SK-N-SH treated with all-trans-retinoic acid at 6 μM for 48 hours (cell line): ENCODE data around the gene MTCL3.
A peak's percentile ranks its signal among the peaks of the same experiment; 100 is the strongest.

Experiments used
- ATAC-seq: fragments of 200-7000 bp; cut with Tn5 transposase; 3 replicates; pipeline ENCODE4 v1.9.1; 2020; ENCODE audit warnings: mild to moderate bottlenecking, moderate library complexity
- ARNTL ChIP-seq: fragments of 450-650 bp; formaldehyde crosslinking; IDR thresholded peaks from 2 replicates; pipeline ENCODE4 v1.5.0; 2020; ENCODE audit warnings: low read depth, mild to moderate bottlenecking, moderate library complexity, borderline replicate concordance
- BACH2 ChIP-seq: fragments of 250-450 bp; sonication (Bioruptor Pico); IDR thresholded peaks from 2 replicates; pipeline ENCODE4 v1.9.0; 2021; ENCODE audit warnings: mild to moderate bottlenecking, borderline replicate concordance
- CSDC2 ChIP-seq: fragments of 250-450 bp; sonication (Bioruptor Pico); IDR thresholded peaks from 2 replicates; pipeline ENCODE4 v1.5.0; 2020; ENCODE audit warnings: mild to moderate bottlenecking, moderate library complexity
- ESRRG ChIP-seq: fragments of 250-450 bp; sonication (Bioruptor Pico); IDR thresholded peaks from 2 replicates; pipeline ENCODE4 v1.6.1; 2021; ENCODE audit warnings: mild to moderate bottlenecking
- GLIS3 ChIP-seq: fragments of 250-450 bp; sonication (Bioruptor Pico); IDR thresholded peaks from 2 replicates; pipeline ENCODE4 v1.5.0; 2020; ENCODE audit warnings: mild to moderate bottlenecking, moderate library complexity
- ISL1 ChIP-seq: fragments of 250-450 bp; sonication (Bioruptor Pico); IDR thresholded peaks from 2 replicates; pipeline ENCODE4 v2.1.2; 2022; ENCODE audit warnings: mild to moderate bottlenecking, moderate library complexity
- OSR1 ChIP-seq: fragments of 250-450 bp; sonication (Bioruptor Pico); IDR thresholded peaks from 2 replicates; pipeline ENCODE4 v1.8.0; 2022; ENCODE audit warnings: moderate library complexity, mild to moderate bottlenecking, inconsistent platforms
- PPARA ChIP-seq: fragments of 250-450 bp; sonication (Bioruptor Pico); IDR thresholded peaks from 2 replicates; pipeline ENCODE4 v1.5.0; 2020; ENCODE audit warnings: mild to moderate bottlenecking, borderline replicate concordance
- RARB ChIP-seq: fragments of 250-450 bp; sonication (Bioruptor Pico); IDR thresholded peaks from 2 replicates; pipeline ENCODE4 v1.8.0; 2021; ENCODE audit warnings: mild to moderate bottlenecking, moderate library complexity
- SNAI2 ChIP-seq: fragments of 250-450 bp; sonication (Bioruptor Pico); IDR thresholded peaks from 2 replicates; pipeline ENCODE4 v1.5.0; 2020; ENCODE audit warnings: mild to moderate bottlenecking, moderate library complexity
- TCF4 ChIP-seq: fragments of 250-450 bp; sonication (Bioruptor Pico); IDR thresholded peaks from 2 replicates; pipeline ENCODE4 v1.8.0; 2021; ENCODE audit warnings: mild to moderate bottlenecking, moderate library complexity, borderline replicate concordance
- ZFP3 ChIP-seq: fragments of 250-450 bp; sonication (Bioruptor Pico); IDR thresholded peaks from 2 replicates; pipeline ENCODE4 v1.5.0; 2020; ENCODE audit warnings: mild to moderate bottlenecking, moderate library complexity
- ZNF565 ChIP-seq: fragments of 450-650 bp; formaldehyde crosslinking; conservative IDR thresholded peaks from 2 replicates; pipeline ENCODE4 v1.5.0; 2020; ENCODE audit warnings: low read depth, mild to moderate bottlenecking, moderate library complexity
- ZNF70 ChIP-seq: fragments of 450-650 bp; formaldehyde crosslinking; IDR thresholded peaks from 2 replicates; pipeline ENCODE4 v1.5.0; 2020; ENCODE audit warnings: mild to moderate bottlenecking, moderate library complexity
- ZNF8 ChIP-seq: fragments of 450-650 bp; formaldehyde crosslinking; IDR thresholded peaks from 2 replicates; pipeline ENCODE4 v1.5.0; 2020; ENCODE audit warnings: mild to moderate bottlenecking, moderate library complexity
- TF ChIP-seq, protein P1 (sequence below): fragments of 250-450 bp; sonication (Bioruptor Pico); IDR thresholded peaks from 2 replicates; pipeline ENCODE4 v1.8.0; 2021; ENCODE audit warnings: low read depth, mild to moderate bottlenecking, moderate library complexity, borderline replicate concordance
- TF ChIP-seq, protein P2 (sequence below): fragments of 250-450 bp; sonication (Bioruptor Pico); IDR thresholded peaks from 2 replicates; pipeline ENCODE4 v1.5.1; 2021; ENCODE audit warnings: mild to moderate bottlenecking, moderate library complexity
- TF ChIP-seq, protein P3 (sequence below): fragments of 250-450 bp; sonication (Bioruptor Pico); IDR thresholded peaks from 2 replicates; pipeline ENCODE4 v1.8.0; 2020; ENCODE audit warnings: mild to moderate bottlenecking, moderate library complexity, borderline replicate concordance
- TF ChIP-seq, protein P4 (sequence below): fragments of 250-450 bp; sonication (Bioruptor Pico); IDR thresholded peaks from 2 replicates; pipeline ENCODE4 v1.5.0; 2020; ENCODE audit warnings: mild to moderate bottlenecking, moderate library complexity
- TF ChIP-seq, protein P5 (sequence below): fragments of 250-450 bp; sonication (Bioruptor Pico); IDR thresholded peaks from 2 replicates; pipeline ENCODE4 v1.5.1; 2020; ENCODE audit warnings: low read depth, mild to moderate bottlenecking, moderate library complexity

The MTCL3 gene

DNA sequence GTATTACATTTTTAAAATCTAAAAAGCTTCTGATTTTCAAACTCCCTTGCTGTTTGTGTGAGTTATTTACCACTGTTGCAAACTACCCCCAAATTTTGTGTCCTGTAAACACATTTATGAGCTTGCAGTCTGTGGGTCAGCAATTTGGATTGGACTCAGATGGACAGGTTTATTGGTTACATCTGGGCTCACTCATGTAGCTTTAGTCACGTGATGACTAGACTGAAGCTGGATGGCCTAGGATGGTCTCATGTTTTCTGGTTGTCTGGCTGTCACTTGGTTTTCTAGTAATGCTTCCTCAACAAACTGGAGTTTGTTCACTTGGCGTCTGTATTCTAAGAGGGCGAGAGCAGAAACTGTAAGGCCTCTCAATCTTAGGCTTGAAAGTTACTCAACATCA, 45.6 kb upstream of the MTCL3 start (continued):
- TF ChIP-seq, protein P1, sequence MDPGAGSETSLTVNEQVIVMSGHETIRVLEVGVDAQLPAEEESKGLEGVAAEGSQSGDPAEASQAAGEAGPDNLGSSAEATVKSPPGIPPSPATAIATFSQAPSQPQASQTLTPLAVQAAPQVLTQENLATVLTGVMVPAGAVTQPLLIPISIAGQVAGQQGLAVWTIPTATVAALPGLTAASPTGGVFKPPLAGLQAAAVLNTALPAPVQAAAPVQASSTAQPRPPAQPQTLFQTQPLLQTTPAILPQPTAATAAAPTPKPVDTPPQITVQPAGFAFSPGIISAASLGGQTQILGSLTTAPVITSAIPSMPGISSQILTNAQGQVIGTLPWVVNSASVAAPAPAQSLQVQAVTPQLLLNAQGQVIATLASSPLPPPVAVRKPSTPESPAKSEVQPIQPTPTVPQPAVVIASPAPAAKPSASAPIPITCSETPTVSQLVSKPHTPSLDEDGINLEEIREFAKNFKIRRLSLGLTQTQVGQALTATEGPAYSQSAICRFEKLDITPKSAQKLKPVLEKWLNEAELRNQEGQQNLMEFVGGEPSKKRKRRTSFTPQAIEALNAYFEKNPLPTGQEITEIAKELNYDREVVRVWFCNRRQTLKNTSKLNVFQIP (CRISPR knock-in tag): no peak

DNA sequence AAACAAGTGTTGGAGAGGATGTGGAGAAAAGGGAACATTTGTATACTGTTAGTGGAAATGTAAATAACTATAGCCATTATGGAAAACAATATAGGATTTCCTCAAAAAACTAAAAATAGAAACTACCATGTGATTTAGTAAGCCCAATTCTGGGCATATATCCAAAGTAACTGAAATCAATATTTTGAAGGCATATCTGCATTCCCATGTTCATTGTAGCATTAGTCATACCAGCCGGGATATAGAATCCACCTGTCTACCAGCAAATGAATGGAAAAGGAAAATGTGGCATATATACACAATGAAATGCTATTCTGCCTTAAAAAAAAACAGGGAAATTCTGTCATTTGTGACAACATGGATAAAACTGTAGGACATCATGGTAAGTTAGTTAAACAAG, 42.5 kb upstream of the MTCL3 start:
- ATAC-seq: no peak
- TF ChIP-seq ZNF8 (CRISPR knock-in tag) (no peak), CSDC2 (CRISPR knock-in tag) (no peak), SNAI2 (CRISPR knock-in tag) (no peak), PPARA (no peak), BACH2 (CRISPR knock-in tag) (no peak), ISL1 (no peak), ZFP3 (CRISPR knock-in tag) (no peak), ZNF70 (CRISPR knock-in tag) (no peak), RARB (no peak), ESRRG (no peak)
- TF ChIP-seq, protein P2, sequence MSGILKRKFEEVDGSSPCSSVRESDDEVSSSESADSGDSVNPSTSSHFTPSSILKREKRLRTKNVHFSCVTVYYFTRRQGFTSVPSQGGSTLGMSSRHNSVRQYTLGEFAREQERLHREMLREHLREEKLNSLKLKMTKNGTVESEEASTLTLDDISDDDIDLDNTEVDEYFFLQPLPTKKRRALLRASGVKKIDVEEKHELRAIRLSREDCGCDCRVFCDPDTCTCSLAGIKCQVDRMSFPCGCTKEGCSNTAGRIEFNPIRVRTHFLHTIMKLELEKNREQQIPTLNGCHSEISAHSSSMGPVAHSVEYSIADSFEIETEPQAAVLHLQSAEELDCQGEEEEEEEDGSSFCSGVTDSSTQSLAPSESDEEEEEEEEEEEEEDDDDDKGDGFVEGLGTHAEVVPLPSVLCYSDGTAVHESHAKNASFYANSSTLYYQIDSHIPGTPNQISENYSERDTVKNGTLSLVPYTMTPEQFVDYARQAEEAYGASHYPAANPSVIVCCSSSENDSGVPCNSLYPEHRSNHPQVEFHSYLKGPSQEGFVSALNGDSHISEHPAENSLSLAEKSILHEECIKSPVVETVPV (CRISPR knock-in tag): no peak
- TF ChIP-seq, protein P1 (CRISPR knock-in tag): no peak
- TF ChIP-seq, protein P3, sequence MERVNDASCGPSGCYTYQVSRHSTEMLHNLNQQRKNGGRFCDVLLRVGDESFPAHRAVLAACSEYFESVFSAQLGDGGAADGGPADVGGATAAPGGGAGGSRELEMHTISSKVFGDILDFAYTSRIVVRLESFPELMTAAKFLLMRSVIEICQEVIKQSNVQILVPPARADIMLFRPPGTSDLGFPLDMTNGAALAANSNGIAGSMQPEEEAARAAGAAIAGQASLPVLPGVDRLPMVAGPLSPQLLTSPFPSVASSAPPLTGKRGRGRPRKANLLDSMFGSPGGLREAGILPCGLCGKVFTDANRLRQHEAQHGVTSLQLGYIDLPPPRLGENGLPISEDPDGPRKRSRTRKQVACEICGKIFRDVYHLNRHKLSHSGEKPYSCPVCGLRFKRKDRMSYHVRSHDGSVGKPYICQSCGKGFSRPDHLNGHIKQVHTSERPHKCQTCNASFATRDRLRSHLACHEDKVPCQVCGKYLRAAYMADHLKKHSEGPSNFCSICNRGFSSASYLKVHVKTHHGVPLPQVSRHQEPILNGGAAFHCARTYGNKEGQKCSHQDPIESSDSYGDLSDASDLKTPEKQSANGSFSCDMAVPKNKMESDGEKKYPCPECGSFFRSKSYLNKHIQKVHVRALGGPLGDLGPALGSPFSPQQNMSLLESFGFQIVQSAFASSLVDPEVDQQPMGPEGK (CRISPR knock-in tag): no peak
- TF ChIP-seq, protein P4, sequence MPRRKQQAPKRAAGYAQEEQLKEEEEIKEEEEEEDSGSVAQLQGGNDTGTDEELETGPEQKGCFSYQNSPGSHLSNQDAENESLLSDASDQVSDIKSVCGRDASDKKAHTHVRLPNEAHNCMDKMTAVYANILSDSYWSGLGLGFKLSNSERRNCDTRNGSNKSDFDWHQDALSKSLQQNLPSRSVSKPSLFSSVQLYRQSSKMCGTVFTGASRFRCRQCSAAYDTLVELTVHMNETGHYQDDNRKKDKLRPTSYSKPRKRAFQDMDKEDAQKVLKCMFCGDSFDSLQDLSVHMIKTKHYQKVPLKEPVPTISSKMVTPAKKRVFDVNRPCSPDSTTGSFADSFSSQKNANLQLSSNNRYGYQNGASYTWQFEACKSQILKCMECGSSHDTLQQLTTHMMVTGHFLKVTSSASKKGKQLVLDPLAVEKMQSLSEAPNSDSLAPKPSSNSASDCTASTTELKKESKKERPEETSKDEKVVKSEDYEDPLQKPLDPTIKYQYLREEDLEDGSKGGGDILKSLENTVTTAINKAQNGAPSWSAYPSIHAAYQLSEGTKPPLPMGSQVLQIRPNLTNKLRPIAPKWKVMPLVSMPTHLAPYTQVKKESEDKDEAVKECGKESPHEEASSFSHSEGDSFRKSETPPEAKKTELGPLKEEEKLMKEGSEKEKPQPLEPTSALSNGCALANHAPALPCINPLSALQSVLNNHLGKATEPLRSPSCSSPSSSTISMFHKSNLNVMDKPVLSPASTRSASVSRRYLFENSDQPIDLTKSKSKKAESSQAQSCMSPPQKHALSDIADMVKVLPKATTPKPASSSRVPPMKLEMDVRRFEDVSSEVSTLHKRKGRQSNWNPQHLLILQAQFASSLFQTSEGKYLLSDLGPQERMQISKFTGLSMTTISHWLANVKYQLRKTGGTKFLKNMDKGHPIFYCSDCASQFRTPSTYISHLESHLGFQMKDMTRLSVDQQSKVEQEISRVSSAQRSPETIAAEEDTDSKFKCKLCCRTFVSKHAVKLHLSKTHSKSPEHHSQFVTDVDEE (CRISPR knock-in tag): no peak

DNA sequence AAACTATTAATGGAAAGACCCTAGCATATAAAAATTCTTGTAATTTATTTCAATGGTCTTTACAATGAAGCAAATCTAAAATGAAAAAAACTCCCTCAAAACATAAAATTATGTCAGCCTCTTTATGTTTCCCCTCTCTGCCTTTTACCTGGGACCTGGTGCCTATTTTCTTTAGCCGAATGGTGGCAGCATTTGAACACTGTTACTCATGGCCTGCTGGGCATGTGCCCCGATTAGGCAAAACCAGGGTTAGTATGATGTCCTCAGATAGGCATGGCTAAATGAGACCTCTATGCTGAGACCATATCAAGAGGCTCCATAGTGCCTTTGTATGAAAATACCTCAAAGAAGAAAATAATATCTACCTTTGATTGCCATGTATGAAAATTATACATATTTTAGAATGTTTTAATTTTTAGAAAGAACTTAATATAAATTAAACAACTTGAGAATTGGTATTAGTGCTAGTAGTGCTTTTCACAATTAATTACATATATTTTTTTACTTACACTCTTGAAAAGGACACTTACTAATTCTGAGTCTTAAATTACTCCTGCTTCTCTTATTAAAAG, 35.4 kb upstream of the MTCL3 start:
- TF ChIP-seq ZNF70 (CRISPR knock-in tag) (no peak), TCF4 (CRISPR knock-in tag) (no peak), ESRRG (no peak), ARNTL (CRISPR knock-in tag) (no peak), RARB (no peak), BACH2 (CRISPR knock-in tag) (no peak), ISL1 (no peak), PPARA (no peak), OSR1 (CRISPR knock-in tag) (no peak), GLIS3 (CRISPR knock-in tag) (no peak), ZFP3 (CRISPR knock-in tag) (no peak), ZNF565 (CRISPR knock-in tag) (no peak), ZNF8 (CRISPR knock-in tag) (no peak), SNAI2 (CRISPR knock-in tag) (no peak)
- TF ChIP-seq, protein P2 (CRISPR knock-in tag): no peak
- TF ChIP-seq, protein P5, sequence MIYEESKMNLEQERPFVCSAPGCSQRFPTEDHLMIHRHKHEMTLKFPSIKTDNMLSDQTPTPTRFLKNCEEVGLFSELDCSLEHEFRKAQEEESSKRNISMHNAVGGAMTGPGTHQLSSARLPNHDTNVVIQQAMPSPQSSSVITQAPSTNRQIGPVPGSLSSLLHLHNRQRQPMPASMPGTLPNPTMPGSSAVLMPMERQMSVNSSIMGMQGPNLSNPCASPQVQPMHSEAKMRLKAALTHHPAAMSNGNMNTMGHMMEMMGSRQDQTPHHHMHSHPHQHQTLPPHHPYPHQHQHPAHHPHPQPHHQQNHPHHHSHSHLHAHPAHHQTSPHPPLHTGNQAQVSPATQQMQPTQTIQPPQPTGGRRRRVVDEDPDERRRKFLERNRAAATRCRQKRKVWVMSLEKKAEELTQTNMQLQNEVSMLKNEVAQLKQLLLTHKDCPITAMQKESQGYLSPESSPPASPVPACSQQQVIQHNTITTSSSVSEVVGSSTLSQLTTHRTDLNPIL (CRISPR knock-in tag): no peak
- TF ChIP-seq, protein P4 (CRISPR knock-in tag): no peak
- ATAC-seq: peak; percentile 88
